ENCODE data around the gene CXCL11. TPM values are rescaled to one million over a fixed set of nuclear protein-coding genes. Genes with fewer than 3 reads are reported as not detected.

Gene CXCL11
- total RNA-seq, 1 donor from 2014 or later, result not detected

DNA sequence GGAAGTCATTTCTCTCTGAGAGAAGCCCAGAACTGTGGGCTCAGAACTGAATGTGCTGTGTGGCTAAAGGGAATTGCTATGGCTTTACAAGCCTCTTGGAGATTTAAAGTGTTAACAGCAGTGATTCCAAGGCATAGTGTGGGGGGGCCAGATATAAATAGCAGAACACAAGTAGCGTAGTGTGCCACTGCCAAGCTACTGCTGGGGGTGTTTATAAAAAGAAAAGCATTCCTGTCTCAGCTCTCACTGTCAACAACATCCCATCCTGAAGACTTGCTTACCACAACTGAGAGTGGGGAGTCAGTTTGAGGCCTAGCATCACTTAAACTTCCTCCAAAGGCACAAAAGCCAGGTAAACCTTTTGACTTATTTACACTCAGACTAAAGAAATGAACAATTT lies 38.6 kb upstream of the CXCL11 start, which contains the start of gene ART3:
Gene ART3, plus strand, starts transcription at position 242 of the 400 bp plus-strand sequence. CDS start 1,181 bp downstream, outside the sequence.
- H3K27ac Mint-ChIP-seq (ENCODE audit: unreplicated experiment), result no peak within 1 kb of the TSS
- H3K9me3 Mint-ChIP-seq (ENCODE audit: unreplicated experiment), result no peaks in the 10 kb centered on the region
- H3K36me3 Mint-ChIP-seq (ENCODE audit: unreplicated experiment), result no peaks in the 10 kb centered on the region
- no peaks in the 10 kb centered on the region for H3K27me3 Mint-ChIP-seq (ENCODE audit: unreplicated experiment)
- no peak for DNase-seq
- H3K4me1 Mint-ChIP-seq (ENCODE audit: low read depth, unreplicated experiment), result no peaks in the 10 kb centered on the region
- TF ChIP-seq, protein P1, sequence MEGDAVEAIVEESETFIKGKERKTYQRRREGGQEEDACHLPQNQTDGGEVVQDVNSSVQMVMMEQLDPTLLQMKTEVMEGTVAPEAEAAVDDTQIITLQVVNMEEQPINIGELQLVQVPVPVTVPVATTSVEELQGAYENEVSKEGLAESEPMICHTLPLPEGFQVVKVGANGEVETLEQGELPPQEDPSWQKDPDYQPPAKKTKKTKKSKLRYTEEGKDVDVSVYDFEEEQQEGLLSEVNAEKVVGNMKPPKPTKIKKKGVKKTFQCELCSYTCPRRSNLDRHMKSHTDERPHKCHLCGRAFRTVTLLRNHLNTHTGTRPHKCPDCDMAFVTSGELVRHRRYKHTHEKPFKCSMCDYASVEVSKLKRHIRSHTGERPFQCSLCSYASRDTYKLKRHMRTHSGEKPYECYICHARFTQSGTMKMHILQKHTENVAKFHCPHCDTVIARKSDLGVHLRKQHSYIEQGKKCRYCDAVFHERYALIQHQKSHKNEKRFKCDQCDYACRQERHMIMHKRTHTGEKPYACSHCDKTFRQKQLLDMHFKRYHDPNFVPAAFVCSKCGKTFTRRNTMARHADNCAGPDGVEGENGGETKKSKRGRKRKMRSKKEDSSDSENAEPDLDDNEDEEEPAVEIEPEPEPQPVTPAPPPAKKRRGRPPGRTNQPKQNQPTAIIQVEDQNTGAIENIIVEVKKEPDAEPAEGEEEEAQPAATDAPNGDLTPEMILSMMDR (IDR thresholded peaks at IDR 0.05; ENCODE audit: partially characterized antibody, unreplicated experiment), result no peak
- no peak within 1 kb of the TSS for H3K4me3 Mint-ChIP-seq (ENCODE audit: unreplicated experiment)

DNA sequence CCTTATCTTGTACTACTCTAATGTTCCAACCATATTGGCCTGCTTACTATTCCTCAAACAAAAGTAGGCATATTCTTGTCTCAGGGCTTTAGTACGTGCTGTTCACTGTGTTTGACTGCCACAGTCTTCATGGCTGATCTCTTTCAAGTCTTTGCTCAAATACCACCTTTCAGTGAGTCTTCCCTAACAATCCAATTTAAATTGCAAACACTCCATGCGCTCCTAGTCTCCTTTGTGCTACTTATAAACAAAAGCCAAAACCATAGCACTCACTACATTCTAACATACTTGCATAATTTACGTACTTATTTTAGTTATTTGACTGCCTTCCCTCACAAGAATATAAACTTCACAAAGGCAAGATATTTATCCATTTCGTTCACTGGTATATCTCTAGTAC lies 36.9 kb upstream of the CXCL11 start:
- Mint-ChIP-seq H3K27me3 (ENCODE audit: unreplicated experiment) (no peaks in the 10 kb centered on the region), H3K9me3 (ENCODE audit: unreplicated experiment) (no peaks in the 10 kb centered on the region), H3K27ac (ENCODE audit: unreplicated experiment) (no peak overlapping the region), H3K36me3 (ENCODE audit: unreplicated experiment) (no peaks in the 10 kb centered on the region), H3K4me3 (ENCODE audit: unreplicated experiment) (no peak overlapping the region), H3K4me1 (ENCODE audit: low read depth, unreplicated experiment) (no peaks in the 10 kb centered on the region)
- DNase-seq, result no peak
- TF ChIP-seq, protein P1 (IDR thresholded peaks at IDR 0.05; ENCODE audit: partially characterized antibody, unreplicated experiment), result no peak

DNA sequence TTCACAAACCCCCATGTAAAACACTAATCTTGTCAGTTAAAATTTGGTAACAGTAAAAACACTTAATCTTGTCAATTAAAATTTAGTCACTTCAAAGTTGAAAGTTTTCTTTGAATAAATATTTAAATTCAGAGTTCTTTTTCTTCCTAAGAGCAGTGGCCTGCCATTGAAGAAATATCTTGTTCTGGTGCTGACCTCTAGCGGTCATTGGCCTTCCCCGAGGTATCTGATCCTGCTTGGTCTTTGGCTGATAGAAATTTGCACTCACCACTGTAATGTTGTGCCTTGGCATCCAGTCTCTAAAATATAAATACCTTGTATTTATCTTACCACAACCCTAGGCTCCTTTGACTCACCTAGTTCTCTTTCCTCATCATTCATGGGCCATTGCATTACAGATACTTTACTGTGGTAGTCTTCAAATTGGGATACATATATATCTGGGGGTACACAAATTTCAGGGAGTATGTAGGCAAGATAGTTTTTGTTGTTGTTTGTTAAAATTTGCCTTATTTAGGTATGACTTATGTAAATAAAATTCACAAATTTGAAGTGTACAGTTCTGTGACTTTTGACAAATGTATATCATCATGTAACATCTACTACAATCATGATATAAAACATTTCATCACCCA lies 31.9 kb upstream of the CXCL11 start:
- no peaks in the 10 kb centered on the region for H3K36me3 Mint-ChIP-seq (ENCODE audit: unreplicated experiment)
- no peaks in the 10 kb centered on the region for H3K4me1 Mint-ChIP-seq (ENCODE audit: low read depth, unreplicated experiment)
- H3K27ac Mint-ChIP-seq (ENCODE audit: unreplicated experiment), result no peak overlapping the region
- H3K4me3 Mint-ChIP-seq (ENCODE audit: unreplicated experiment), result no peak overlapping the region
- TF ChIP-seq, protein P1 (IDR thresholded peaks at IDR 0.05; ENCODE audit: partially characterized antibody, unreplicated experiment), result peak; percentile 82
- H3K9me3 Mint-ChIP-seq (ENCODE audit: unreplicated experiment), result no peaks in the 10 kb centered on the region
- peak; percentile 70 for DNase-seq
- H3K27me3 Mint-ChIP-seq (ENCODE audit: unreplicated experiment), result peaks cover 4% of the 10 kb centered on the region

DNA sequence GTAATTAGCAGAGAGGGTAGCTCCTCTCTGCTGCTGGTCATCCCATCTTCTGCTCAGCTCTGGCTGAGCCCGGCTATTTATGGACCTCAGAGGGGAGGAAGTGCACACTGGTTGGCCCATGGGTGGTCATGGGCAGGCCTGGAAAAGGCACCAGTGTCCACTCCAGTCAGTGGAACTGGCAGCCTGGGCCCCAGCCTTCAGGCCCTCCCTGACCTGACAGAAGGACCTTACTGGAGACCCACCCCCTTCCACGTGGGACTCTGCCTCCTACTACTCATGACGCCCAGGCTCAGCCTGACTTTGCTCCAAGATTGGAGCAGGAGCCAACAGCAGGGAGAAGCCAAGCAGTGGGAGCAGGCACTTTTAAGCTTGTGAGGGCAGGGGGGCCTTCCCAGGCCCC lies 30.7 kb upstream of the CXCL11 start:
- no peaks in the 10 kb centered on the region for H3K36me3 Mint-ChIP-seq (ENCODE audit: unreplicated experiment)
- H3K9me3 Mint-ChIP-seq (ENCODE audit: unreplicated experiment), result no peaks in the 10 kb centered on the region
- H3K4me1 Mint-ChIP-seq (ENCODE audit: low read depth, unreplicated experiment), result no peaks in the 10 kb centered on the region
- H3K27me3 Mint-ChIP-seq (ENCODE audit: unreplicated experiment), result peaks cover 4% of the 10 kb centered on the region
- TF ChIP-seq, protein P1 (IDR thresholded peaks at IDR 0.05; ENCODE audit: partially characterized antibody, unreplicated experiment), result no peak
- no peak overlapping the region for H3K4me3 Mint-ChIP-seq (ENCODE audit: unreplicated experiment)
- H3K27ac Mint-ChIP-seq (ENCODE audit: unreplicated experiment), result no peak overlapping the region
- no peak for DNase-seq

DNA sequence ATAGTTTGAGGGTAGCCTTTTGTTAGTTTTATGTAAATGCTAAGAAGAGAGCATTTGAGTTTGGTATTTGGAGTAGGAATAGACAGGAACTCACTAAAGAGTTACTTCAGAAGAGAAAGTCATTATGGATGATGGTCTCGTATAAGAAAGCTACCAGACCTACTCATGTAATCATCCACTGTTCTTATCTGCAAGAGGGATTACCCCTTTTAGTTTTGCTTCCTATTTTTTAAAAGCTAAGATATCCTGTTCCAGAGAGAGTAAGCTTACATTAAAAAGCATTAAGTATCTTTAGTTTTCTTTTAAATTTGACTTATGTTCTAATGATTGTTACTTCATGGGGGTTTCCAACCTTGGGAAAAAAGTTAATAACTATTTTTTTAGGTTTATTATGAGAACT lies 26.1 kb upstream of the CXCL11 start:
- peaks cover 4% of the 10 kb centered on the region for H3K27me3 Mint-ChIP-seq (ENCODE audit: unreplicated experiment)
- DNase-seq, result no peak
- TF ChIP-seq, protein P1 (IDR thresholded peaks at IDR 0.05; ENCODE audit: partially characterized antibody, unreplicated experiment), result no peak
- H3K36me3 Mint-ChIP-seq (ENCODE audit: unreplicated experiment), result no peaks in the 10 kb centered on the region
- no peak overlapping the region for H3K27ac Mint-ChIP-seq (ENCODE audit: unreplicated experiment)
- H3K9me3 Mint-ChIP-seq (ENCODE audit: unreplicated experiment), result no peaks in the 10 kb centered on the region
- no peaks in the 10 kb centered on the region for H3K4me1 Mint-ChIP-seq (ENCODE audit: low read depth, unreplicated experiment)
- no peak overlapping the region for H3K4me3 Mint-ChIP-seq (ENCODE audit: unreplicated experiment)

Data from glutamatergic neuron (in vitro differentiated cells).